GM13976 (cell line): ENCODE results near the gene UIMC1.

Experiments used
- DNase-seq: peaks from one replicate; pipeline ENCODE4 v3.0.0; 2012; ENCODE audit warnings: low spot score
- in situ Hi-C: fragments of 300-500 bp; cut with MboI; formaldehyde crosslinking; loops from one replicate; pipeline ENCODE4 v1.12.0; 2022; ENCODE audit warnings: low sequenced_read_pairs, mixed read lengths, inconsistent platforms; ENCODE audit not compliant: unreplicated experiment
- TF ChIP-seq, protein P1 (sequence below): IDR thresholded peaks from 2 replicates; pipeline ENCODE4 v1.5.1; 2012; ENCODE audit warnings: borderline replicate concordance, mild to moderate bottlenecking; ENCODE audit not compliant: insufficient read depth; ENCODE audit errors: extremely low read depth, missing control alignments, control extremely low read depth

The UIMC1 gene

DNA sequence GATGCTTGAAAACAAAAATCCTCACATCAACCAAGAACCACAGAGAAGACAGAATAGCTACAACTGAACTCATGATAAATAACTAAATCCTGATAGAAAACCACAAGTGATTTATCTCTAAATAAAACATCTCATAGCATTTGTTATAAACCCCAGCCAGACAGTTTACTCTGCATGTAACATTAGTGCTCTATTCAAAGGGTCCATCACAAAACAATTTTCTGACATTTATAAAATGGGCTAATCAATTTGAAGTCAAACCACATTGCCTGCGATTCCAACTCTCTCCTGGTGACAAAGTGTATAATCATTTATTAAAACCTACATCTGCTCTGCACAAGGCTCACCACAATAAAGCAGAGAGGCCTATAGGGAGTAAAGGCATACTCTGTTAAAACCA, 49.8 kb downstream of the UIMC1 start:
- no peak for DNase-seq
- in situ Hi-C loops = loop anchor here (25.0 kb wide), 1 partner anchor 294 kb away; no protein-coding TSS in a partner anchor
- TF ChIP-seq, protein P1, sequence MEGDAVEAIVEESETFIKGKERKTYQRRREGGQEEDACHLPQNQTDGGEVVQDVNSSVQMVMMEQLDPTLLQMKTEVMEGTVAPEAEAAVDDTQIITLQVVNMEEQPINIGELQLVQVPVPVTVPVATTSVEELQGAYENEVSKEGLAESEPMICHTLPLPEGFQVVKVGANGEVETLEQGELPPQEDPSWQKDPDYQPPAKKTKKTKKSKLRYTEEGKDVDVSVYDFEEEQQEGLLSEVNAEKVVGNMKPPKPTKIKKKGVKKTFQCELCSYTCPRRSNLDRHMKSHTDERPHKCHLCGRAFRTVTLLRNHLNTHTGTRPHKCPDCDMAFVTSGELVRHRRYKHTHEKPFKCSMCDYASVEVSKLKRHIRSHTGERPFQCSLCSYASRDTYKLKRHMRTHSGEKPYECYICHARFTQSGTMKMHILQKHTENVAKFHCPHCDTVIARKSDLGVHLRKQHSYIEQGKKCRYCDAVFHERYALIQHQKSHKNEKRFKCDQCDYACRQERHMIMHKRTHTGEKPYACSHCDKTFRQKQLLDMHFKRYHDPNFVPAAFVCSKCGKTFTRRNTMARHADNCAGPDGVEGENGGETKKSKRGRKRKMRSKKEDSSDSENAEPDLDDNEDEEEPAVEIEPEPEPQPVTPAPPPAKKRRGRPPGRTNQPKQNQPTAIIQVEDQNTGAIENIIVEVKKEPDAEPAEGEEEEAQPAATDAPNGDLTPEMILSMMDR = no peak

GRCh38 chr5:176955895-176956294, 50.7 kb downstream of the UIMC1 start:
- in situ Hi-C loops = loop anchor here (25.0 kb wide), 1 partner anchor 294 kb away; no protein-coding TSS in a partner anchor
- TF ChIP-seq, protein P1 = no peak
- no peak for DNase-seq

DNA sequence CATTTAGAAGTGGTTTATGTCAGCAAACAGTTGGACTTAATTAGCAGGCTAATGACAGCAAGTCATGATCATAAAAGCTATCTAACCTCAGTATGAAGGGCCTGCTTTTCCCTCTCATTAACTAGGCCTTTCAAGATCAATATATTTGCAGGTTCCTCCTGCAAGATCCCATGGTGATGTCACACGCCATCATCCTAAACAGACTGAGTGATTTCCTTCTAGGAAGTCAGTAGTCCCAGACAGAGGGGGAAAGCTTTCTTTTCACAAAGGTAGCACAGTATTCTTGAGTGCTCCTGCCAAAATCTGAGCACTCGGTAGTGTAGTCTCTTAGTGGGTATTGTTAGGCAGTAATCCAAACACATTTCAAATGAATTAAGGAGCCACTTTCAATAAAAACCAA, 52.5 kb downstream of the UIMC1 start:
- TF ChIP-seq, protein P1 = no peak
- no peak for DNase-seq
- in situ Hi-C loops = loop anchor here (25.0 kb wide), 1 partner anchor 292 kb away; no protein-coding TSS in a partner anchor

- in situ Hi-C loops = loop anchor here (25.0 kb wide), 1 partner anchor 290 kb away; no protein-coding TSS in a partner anchor
- TF ChIP-seq, protein P1 = no peak
- no peak for DNase-seq
Observed at GRCh38 chr5:176952531-176953193, 53.9 kb downstream of the UIMC1 start.

DNA sequence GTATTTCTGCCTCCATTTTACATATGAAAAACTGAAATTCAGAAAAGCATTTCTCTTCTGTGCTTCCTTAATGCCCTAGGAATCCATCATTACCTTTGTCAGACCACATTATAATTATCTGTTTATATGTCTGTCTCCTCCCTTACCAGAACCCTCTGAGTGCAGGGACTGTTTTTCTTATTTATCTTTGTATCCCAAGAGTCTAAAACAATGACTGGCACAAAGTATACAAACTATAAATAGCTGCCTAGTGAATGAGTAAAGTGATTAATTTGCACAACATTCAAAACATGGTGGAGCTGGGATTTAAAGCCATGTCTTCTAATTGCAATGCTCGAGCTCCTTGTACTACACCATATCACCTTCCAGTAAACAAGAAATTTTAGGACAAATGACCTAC, 58.1 kb downstream of the UIMC1 start:
- DNase-seq = no peak
- in situ Hi-C loops = no loop called here
- TF ChIP-seq, protein P1 = no peak

GRCh38 chr5:176947847-176948246, 58.7 kb downstream of the UIMC1 start:
- TF ChIP-seq, protein P1 = no peak
- in situ Hi-C loops = no loop called here
- DNase-seq = no peak

GRCh38 chr5:176944268-176944667, 62.3 kb downstream of the UIMC1 start:
- TF ChIP-seq, protein P1 = no peak
- in situ Hi-C loops = no loop called here
- DNase-seq = no peak
